ENCODE results near the gene SLC22A1. TPM values are rescaled to one million over a fixed set of nuclear protein-coding genes. Genes with fewer than 3 reads are reported as not detected.

The SLC22A1 gene
- total RNA-seq, 1 experiment from 2014 or later = 0.39 TPM

- no peak overlapping the region for H3K4me2 ChIP-seq (ENCODE audit: insufficient read depth, insufficient read length, low read length)
- no peak for TF ChIP-seq CTCF (conservative IDR thresholded peaks at IDR 0.05)
- no peak overlapping the region for H2BK15ac ChIP-seq (ENCODE audit: low read depth, low read length)
- H3K4ac ChIP-seq (ENCODE audit: low read depth, low read length) = no peak overlapping the region
- H2BK12ac ChIP-seq (ENCODE audit: insufficient read length, low read depth, low read length) = no peak overlapping the region
- H2AK5ac ChIP-seq (ENCODE audit: insufficient read length, low read length) = no peak overlapping the region
- Mint-ChIP-seq H3K36me3 (ENCODE audit: insufficient read depth in 1 of 3, low read depth in 3 of 3) (peaks cover 35 to 50% (median 37%) of the 10 kb centered on the region in 3 experiments; a peak in 6 of 7 replicates), H3K27ac (no peak overlapping the region), H3K9me3 (no peaks in the 10 kb centered on the region), H3K27me3 (ENCODE audit: low read depth) (no peaks in the 10 kb centered on the region), H3K4me1 (peaks cover 4 to 5% of the 10 kb centered on the region in 2 experiments; a peak in 3 of 4 replicates), H3K4me3 (no peak overlapping the region)
- H3K27ac ChIP-seq (ENCODE audit: insufficient read length, low read depth, low read length) = no peak overlapping the region
- no peak overlapping the region for H3K18ac ChIP-seq (ENCODE audit: insufficient read length, low read depth, low read length)
- no peak overlapping the region for H4K5ac ChIP-seq (ENCODE audit: insufficient read length, low read depth, low read length)
- H2AFZ ChIP-seq (ENCODE audit: low read length) = no peak overlapping the region
- no peaks in the 10 kb centered on the region for H3K9me3 ChIP-seq (ENCODE audit: control insufficient read depth, low read depth, low read length)
- no peak overlapping the region for H4K8ac ChIP-seq (replicated peaks; ENCODE audit: insufficient read length, low read depth, low read length)
- WGBS (ENCODE audit: extremely low coverage, insufficient read length, low lambda C conversion rate) = no CpG with 5 or more reads among the region's 14 CpGs
- H3K4me1 ChIP-seq (ENCODE audit: insufficient read depth, low read length) = peaks cover 2% of the 10 kb centered on the region; the same call in 1 of the 2 replicates
- H3T11ph ChIP-seq (ENCODE audit: low read length) = no peak overlapping the region
- no peaks in the 10 kb centered on the region for H3K79me2 ChIP-seq (ENCODE audit: insufficient read depth, low read length)
- no peak overlapping the region for H2BK120ac ChIP-seq (ENCODE audit: low read depth, low read length, poor library complexity, severe bottlenecking)
- no peak for DNase-seq
- no peak overlapping the region for H3K9ac ChIP-seq (ENCODE audit: extremely low read depth, insufficient read length, low read length)
- H3K23me2 ChIP-seq (ENCODE audit: insufficient read length, low read depth, low read length, poor library complexity, severe bottlenecking) = no peaks in the 10 kb centered on the region
- H3K79me1 ChIP-seq (ENCODE audit: insufficient read depth, low read depth, low read length, poor library complexity, severe bottlenecking) = no peaks in the 10 kb centered on the region
- no peaks in the 10 kb centered on the region for H3K27me3 ChIP-seq (ENCODE audit: insufficient read depth, low read length)
- no peak overlapping the region for H3K23ac ChIP-seq (ENCODE audit: insufficient read length, low read depth, low read length)
- H2BK5ac ChIP-seq (ENCODE audit: insufficient read length, low read length) = no peak overlapping the region
- H4K91ac ChIP-seq (ENCODE audit: insufficient read length, low read depth, low read length) = no peak overlapping the region
- no peak overlapping the region for H3K14ac ChIP-seq (ENCODE audit: insufficient read depth, low read length)
- H2BK20ac ChIP-seq (ENCODE audit: low read depth, low read length, poor library complexity, severe bottlenecking) = no peak overlapping the region
- no peak overlapping the region for H3K56ac ChIP-seq (ENCODE audit: insufficient read length, low read depth, low read length)
- H4K20me1 ChIP-seq (ENCODE audit: control insufficient read depth, insufficient read depth, insufficient read length) = no peaks in the 10 kb centered on the region
These were observed 15.6 kb upstream of the SLC22A1 start for GRCh38 chr6:160106010-160106409.

Measured in H9 (cell line).